Dendritic cell treated with granulocyte-macrophage colony-stimulating factor and Interleukin-4, amounts not matched to agents 40 ng/mL and 50 ng/mL, for 4 days (primary cell): ENCODE data around the gene NRIP3.

Experiments used
- H3K27ac Mint-ChIP-seq: one replicate; pipeline ENCODE4 v1.8.0; 2022; ENCODE audit warnings: mild to moderate bottlenecking, mixed read lengths
- H3K27me3 Mint-ChIP-seq: one replicate; pipeline ENCODE4 v1.8.0; 2022; ENCODE audit warnings: mild to moderate bottlenecking, mixed read lengths
- H3K36me3 Mint-ChIP-seq: one replicate; pipeline ENCODE4 v1.8.0; 2022; ENCODE audit warnings: low read depth, mixed read lengths
- H3K4me1 Mint-ChIP-seq: one replicate; pipeline ENCODE4 v1.8.0; 2022; ENCODE audit warnings: low read depth, mixed read lengths
- H3K4me3 Mint-ChIP-seq: one replicate; pipeline ENCODE4 v1.8.0; 2022; ENCODE audit warnings: mild to moderate bottlenecking, moderate library complexity, mixed read lengths
- H3K9me3 Mint-ChIP-seq: one replicate; pipeline ENCODE4 v1.8.0; 2022; ENCODE audit warnings: mixed read lengths
- intact Hi-C: fragments of 100-400 bp; cut with micrococcal nuclease; formaldehyde crosslinking; loops from one replicate; pipeline ENCODE4 v1.15.0; 2022

NRIP3 gene

DNA sequence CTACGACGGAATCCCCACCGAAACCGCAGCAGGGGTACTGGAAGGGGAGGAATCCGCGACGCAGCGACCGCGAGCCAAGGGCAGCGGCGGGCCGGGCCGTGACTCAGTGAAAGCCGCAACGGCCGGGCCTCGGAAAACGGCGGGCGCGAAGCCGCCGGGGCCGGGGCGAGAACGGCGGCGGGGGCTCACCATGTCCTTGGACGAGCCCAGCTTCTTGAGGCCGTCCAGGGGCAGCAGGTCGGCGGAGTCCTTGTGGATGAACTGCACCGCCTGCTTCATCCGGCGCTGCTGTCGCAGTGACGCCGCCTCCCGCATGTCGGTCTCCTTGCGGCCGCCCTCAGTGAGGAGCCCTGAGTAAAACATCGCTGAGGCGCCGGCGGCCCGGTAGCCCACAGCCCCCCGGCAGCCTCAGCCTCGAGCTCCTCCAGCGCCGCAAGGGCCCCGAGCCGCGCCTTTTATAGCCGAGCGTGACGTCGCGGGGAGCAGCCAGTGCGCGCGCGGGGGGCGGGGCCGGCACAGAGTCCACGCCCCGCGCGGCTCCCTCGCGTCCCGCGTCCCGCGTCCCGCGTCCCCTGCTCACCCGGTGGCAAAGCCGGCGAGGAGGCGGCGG, at the start of gene NRIP3:
TSS of gene NRIP3 (minus strand) at position 429 of the 610 bp plus-strand sequence. CDS start at position 363, 66 bp downstream.
- Mint-ChIP-seq H3K4me3 (peak within 1 kb of the TSS; percentile 71), H3K36me3 (no peaks in the 10 kb centered on the region), H3K9me3 (no peaks in the 10 kb centered on the region), H3K27me3 (peaks cover 33% of the 10 kb centered on the region), H3K4me1 (peaks cover 15% of the 10 kb centered on the region), H3K27ac (peak within 1 kb of the TSS; percentile 74)
- intact Hi-C loops: loop anchor here (5.0 kb wide), 2 partner anchors 41 to 134 kb away; partner anchors contain the start of gene TMEM9B

DNA sequence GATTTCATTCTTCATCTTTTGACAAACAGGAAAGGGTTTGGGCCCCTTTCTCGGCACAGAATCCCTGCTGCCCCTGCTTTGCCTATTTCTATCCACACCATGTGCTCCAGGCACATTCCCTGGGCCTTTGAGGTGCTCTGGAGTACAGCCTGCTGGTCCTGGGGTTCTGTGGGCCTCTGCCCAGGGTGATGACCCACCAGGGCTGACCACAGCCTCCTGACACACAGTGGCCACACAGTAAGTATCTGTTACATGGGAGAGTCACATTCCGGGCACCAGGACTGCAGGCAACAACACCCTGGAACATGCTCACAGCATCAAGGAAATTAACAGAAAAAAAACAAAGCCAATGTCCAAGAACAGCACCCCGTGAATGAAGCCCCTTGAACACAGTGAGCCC, 48.5 kb upstream of the NRIP3 start:
- no peaks in the 10 kb centered on the region for H3K9me3 Mint-ChIP-seq
- no peak overlapping the region for H3K27ac Mint-ChIP-seq
- peaks cover 21% of the 10 kb centered on the region for H3K4me1 Mint-ChIP-seq
- H3K27me3 Mint-ChIP-seq: peaks cover 5% of the 10 kb centered on the region
- H3K36me3 Mint-ChIP-seq: no peaks in the 10 kb centered on the region
- intact Hi-C loops: no loop called here
- no peak overlapping the region for H3K4me3 Mint-ChIP-seq

DNA sequence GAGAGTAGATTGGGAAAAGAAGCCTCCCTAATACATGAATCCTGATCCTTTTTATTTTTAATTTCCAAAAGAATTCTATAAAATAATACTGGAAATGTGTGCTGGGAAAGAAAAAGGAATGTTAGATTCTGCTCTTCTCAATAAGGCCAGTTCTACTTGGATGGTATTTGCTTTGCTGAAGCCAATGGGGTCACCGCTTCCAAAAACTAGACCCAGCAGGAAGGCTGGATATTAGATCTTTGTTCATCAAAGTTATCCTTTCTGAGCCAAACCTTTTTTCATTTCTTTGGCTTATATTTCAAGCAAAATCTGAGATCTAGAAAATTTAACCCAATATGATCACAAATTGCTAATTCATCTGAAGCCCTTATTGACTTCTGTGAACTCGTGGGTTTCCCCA, 46.2 kb upstream of the NRIP3 start:
- no peak overlapping the region for H3K4me3 Mint-ChIP-seq
- H3K4me1 Mint-ChIP-seq: peaks cover 14% of the 10 kb centered on the region
- H3K36me3 Mint-ChIP-seq: no peaks in the 10 kb centered on the region
- intact Hi-C loops: no loop called here
- H3K27me3 Mint-ChIP-seq: peaks cover 3% of the 10 kb centered on the region
- H3K9me3 Mint-ChIP-seq: no peaks in the 10 kb centered on the region
- H3K27ac Mint-ChIP-seq: no peak overlapping the region

DNA sequence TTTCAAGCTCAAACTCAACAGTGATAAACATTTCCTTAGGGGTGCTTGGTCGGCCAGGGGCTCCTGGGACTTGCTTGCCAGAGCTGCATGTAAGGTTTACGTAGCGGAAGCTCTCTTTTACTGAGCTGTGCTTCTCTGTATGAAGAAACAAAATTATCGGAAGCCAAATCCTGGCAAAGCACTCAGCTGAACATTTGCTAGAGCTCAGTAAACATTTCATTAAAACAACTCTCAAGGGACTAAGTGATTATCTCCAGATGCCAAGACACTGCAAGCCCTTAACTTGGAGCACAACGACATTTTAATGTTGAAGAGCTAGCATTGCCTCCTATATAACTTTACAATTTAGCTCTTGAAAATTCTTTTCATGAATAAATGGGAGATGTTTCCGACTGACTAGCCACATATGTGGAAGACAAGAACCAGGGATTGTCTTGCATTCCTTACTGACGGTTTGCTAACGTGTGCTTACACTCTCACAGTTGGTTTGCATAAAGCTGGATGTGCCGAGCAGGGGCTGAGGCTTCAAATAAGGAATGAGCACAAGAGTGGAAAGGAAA, 44.2 kb upstream of the NRIP3 start:
- Mint-ChIP-seq H3K27ac (no peak overlapping the region), H3K36me3 (no peaks in the 10 kb centered on the region), H3K4me3 (no peak overlapping the region), H3K4me1 (peaks cover 3% of the 10 kb centered on the region), H3K9me3 (no peaks in the 10 kb centered on the region), H3K27me3 (peaks cover 5% of the 10 kb centered on the region)
- intact Hi-C loops: no loop called here

DNA sequence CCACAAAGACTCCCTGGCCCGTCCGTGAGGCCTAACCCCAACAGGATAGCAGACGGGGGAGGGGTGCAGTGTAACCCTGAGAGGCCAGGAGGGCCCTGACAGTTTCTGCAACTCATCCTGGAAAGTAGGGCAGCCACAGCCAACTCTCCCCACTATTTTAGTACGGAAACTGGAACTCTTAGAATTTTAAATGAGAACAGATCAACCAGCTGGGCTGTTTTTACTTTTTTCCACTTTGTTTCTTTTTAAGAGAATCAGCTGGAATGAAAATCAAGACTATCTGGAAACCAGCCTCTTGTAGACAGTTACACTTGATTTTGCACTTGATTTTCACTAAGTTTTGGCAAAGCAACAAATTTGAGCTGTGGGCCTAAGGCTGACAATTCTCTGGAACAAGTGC, 42.7 kb upstream of the NRIP3 start:
- Mint-ChIP-seq H3K9me3 (no peaks in the 10 kb centered on the region), H3K27ac (no peak overlapping the region), H3K27me3 (peaks cover 5% of the 10 kb centered on the region), H3K36me3 (no peaks in the 10 kb centered on the region), H3K4me1 (no peaks in the 10 kb centered on the region), H3K4me3 (no peak overlapping the region)
- intact Hi-C loops: no loop called here

DNA sequence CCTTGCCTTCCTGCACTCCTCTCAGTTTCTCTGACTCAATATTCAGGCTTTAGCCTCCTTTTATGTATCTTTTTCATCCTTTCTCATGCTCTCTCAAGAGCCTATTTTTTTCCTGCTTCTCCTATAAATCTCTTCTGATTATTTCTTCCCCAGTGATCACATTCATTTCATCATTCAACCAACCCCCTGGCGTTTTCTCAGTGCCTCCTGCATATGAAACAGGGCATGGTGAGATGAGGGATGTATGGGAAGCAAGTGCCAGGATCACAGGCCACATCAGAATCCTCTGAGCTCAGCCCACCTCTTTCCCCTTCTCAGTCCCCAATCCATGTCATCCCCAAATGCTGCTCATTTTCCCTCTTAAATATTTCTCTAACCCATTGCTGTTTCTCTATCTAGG, 38.7 kb upstream of the NRIP3 start:
- Mint-ChIP-seq H3K27me3 (peaks cover 2% of the 10 kb centered on the region), H3K4me1 (peaks cover 22% of the 10 kb centered on the region), H3K4me3 (no peak overlapping the region), H3K27ac (no peak overlapping the region), H3K9me3 (no peaks in the 10 kb centered on the region), H3K36me3 (no peaks in the 10 kb centered on the region)
- intact Hi-C loops: no loop called here

DNA sequence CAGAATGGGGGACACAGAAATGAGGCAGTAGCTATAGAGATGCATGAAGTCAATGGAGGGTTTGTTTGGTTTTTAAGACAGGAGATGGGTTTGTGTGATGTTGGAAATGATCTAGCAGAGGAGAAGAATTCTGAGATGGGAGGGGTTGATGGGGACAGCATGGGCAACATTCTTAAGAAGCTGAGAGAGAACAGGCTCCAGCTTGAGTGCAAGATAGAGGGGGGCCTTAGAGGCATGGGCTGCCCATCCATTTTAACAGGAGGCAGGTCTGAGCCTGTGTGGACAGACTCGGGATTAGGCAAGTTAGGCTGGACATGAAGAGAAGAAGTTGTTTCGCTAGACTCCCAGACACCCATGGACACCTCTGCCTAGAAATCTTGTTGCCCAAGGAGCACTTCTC, 37.9 kb upstream of the NRIP3 start:
- H3K27me3 Mint-ChIP-seq: peaks cover 2% of the 10 kb centered on the region
- intact Hi-C loops: no loop called here

DNA sequence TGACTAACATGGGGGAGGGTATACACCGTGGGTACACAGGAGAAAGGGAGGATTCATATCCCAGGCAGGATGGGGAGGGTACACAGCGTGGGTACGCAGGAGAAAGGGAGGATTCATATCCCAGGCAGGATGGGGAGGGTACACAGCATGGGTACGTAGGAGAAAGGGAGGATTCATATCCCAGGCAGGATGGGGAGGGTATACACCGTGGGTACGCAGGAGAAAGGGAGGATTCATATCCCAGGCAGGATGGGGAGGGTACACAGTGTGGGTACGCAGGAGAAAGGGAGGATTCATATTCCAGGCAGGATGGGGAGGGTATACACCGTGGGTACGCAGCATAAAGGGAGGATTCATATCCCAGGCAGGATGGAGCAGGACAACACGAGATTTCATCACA, 36.6 kb upstream of the NRIP3 start:
- intact Hi-C loops: no loop called here
- no peaks in the 10 kb centered on the region for H3K36me3 Mint-ChIP-seq
- H3K9me3 Mint-ChIP-seq: no peaks in the 10 kb centered on the region
- H3K4me3 Mint-ChIP-seq: no peak overlapping the region
- peaks cover 2% of the 10 kb centered on the region for H3K27me3 Mint-ChIP-seq
- H3K4me1 Mint-ChIP-seq: peaks cover 25% of the 10 kb centered on the region
- no peak overlapping the region for H3K27ac Mint-ChIP-seq

More for the DNA sequence above, 37.9 kb upstream of the NRIP3 start:
- Mint-ChIP-seq H3K9me3 (no peaks in the 10 kb centered on the region), H3K27ac (no peak overlapping the region), H3K4me3 (no peak overlapping the region), H3K36me3 (no peaks in the 10 kb centered on the region), H3K4me1 (peaks cover 25% of the 10 kb centered on the region)

DNA sequence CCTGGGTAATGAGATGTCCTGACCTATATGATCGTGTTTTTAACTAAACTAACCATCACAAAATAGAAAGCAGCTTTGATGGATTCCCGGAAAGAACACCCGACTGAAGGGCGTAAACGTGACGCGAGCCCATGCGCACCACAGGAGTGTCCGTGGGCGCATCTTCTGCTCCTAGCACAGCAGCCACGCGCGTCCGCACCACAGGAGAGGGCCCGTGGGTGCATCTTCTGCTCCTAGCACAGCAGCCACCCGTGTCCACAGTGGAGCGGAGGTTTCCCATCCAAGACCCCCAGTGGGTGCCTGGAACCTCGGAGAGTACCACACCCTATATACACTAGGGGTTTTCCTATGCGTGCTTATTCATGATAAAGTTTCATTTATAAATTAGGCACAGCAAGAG, 36.1 kb upstream of the NRIP3 start:
- no peaks in the 10 kb centered on the region for H3K9me3 Mint-ChIP-seq
- intact Hi-C loops: no loop called here
- no peak overlapping the region for H3K27ac Mint-ChIP-seq
- H3K27me3 Mint-ChIP-seq: peaks cover 2% of the 10 kb centered on the region
- H3K4me3 Mint-ChIP-seq: no peak overlapping the region
- H3K4me1 Mint-ChIP-seq: peaks cover 25% of the 10 kb centered on the region
- no peaks in the 10 kb centered on the region for H3K36me3 Mint-ChIP-seq

DNA sequence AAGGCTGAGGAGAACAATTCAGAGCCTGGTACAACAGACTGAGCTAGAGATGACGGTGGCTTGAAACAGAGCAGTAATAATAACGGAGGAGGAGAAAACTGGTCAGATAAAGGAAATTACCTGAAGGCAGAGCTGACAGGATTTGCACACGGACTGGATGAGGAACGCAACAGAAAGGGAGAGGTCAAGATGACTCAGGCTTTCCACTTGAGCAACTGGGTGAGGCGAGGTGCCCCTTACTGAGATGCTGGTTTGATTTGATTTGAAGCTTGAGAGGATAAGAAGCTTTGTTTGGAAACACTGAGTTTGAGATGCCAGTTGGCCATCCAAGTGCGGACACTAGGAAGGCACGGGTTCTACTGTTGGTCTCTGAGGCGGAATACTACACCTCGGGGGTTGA, 35.4 kb upstream of the NRIP3 start:
- Mint-ChIP-seq H3K9me3 (no peaks in the 10 kb centered on the region), H3K4me1 (peaks cover 25% of the 10 kb centered on the region), H3K27me3 (no peaks in the 10 kb centered on the region), H3K27ac (peak overlapping the region; percentile 83), H3K36me3 (no peaks in the 10 kb centered on the region), H3K4me3 (no peak overlapping the region)
- intact Hi-C loops: no loop called here

DNA sequence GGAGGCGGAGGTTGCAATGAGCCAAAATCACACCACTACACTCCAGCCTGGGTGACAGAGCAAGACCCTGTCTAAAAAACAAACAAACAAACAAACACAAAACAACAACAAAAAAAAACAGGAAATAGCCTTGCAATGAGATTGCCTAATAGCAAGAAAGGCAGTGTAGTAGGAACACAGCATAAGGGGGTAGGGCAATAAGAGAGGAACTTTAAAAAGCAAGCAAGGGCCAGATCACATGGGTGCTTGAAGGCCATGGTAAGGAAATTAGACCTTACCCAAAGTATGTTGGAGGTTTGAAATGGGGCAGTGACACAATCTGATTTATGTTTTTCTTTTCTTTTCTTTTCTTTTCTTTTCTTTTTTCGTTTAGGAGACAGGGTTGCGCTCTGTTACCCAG, 34.7 kb upstream of the NRIP3 start:
- Mint-ChIP-seq H3K9me3 (no peaks in the 10 kb centered on the region), H3K36me3 (no peaks in the 10 kb centered on the region), H3K4me3 (no peak overlapping the region), H3K27ac (peak overlapping the region; percentile 83), H3K27me3 (peaks cover 1% of the 10 kb centered on the region), H3K4me1 (peaks cover 25% of the 10 kb centered on the region)
- intact Hi-C loops: no loop called here

DNA sequence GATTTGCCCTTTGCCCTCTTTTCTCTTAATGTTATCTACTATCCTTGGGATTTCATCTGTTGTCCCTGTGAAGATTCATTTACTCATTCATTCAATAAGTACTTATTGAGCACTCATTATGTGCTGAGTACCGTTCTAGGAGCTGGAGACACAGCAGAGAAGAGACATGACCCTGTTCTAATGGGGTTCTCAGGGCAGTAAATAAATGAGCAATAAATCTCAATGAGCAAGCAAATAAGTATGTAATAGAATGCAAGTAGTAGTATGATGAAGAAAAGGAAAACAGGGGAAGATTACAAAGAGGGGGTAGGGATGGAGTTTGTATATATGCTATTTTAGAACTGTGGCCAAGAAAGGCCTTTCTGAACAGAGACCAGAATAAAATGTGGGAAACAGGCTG, 34.2 kb upstream of the NRIP3 start:
- Mint-ChIP-seq H3K4me3 (no peak overlapping the region), H3K36me3 (no peaks in the 10 kb centered on the region), H3K4me1 (peaks cover 25% of the 10 kb centered on the region), H3K27me3 (peaks cover 1% of the 10 kb centered on the region), H3K27ac (peak overlapping the region; percentile 83), H3K9me3 (no peaks in the 10 kb centered on the region)
- intact Hi-C loops: no loop called here

DNA sequence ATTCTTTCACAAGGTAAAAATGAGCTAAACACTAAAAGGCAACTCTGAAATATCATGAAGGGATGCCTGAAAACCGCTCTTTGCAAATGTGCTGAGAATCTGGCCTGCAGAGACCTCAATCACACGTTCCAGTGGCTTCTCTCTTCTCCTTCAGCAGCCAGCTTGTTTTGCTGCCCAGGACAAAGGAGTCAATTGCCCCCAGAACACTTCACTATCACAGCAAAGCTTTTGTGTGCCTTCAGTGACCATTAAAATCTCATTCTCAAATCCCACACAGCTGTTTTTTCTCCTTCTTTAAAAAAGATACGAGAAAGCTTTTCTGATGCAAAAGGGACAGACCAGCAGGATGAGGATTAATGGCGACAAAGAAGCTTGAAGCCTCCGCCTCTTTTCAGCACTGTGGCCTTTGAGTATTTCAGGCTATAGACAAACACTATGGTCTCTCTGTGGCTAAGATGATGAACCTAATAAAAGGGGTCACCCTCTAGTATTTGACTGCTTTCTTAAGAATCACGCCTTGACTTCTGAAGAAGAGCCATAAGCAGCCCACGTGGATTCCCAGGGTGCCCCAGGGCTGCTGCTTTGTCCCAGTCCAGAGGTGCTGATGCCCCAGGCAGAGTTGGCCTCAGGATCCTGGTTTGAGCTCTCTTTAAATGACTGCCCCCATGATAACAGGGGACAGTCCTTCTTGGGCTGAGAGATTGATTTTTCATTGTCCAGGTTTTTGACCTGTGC, 33.4 kb upstream of the NRIP3 start:
- Mint-ChIP-seq H3K4me3 (no peak overlapping the region), H3K27me3 (peaks cover 1% of the 10 kb centered on the region), H3K36me3 (no peaks in the 10 kb centered on the region), H3K4me1 (peaks cover 25% of the 10 kb centered on the region), H3K9me3 (no peaks in the 10 kb centered on the region), H3K27ac (peak overlapping the region; percentile 83)
- intact Hi-C loops: no loop called here

DNA sequence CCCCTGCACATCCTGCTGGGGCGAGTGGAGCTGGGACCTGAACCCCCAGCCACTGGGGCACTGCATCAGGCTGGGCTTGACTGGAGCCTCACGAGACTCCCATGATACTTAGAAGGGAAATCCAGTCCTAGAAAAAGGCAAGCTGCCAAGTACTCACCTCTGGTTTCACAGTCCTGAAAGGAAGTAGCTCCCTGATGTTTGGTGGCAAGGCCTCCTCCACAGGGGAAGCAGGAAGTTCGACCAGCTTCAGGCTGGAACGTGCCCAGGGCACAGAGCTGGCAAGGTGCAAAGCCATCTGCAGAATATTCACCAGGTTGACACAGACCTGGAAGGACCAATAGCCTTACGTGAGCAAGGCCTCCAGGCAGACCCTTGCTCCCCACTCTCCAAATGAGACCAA, 26.8 kb upstream of the NRIP3 start:
- intact Hi-C loops: no loop called here
- no peaks in the 10 kb centered on the region for H3K9me3 Mint-ChIP-seq
- no peak overlapping the region for H3K27ac Mint-ChIP-seq
- H3K36me3 Mint-ChIP-seq: no peaks in the 10 kb centered on the region
- H3K4me3 Mint-ChIP-seq: no peak overlapping the region
- peaks cover 1% of the 10 kb centered on the region for H3K27me3 Mint-ChIP-seq
- H3K4me1 Mint-ChIP-seq: peaks cover 7% of the 10 kb centered on the region
